HG03575 (cell line): ENCODE measurements around the gene SLC49A3.
"Not testable (repeated sequence)": the region's sequence is repeated elsewhere in the genome, so short reads cannot be mapped to it uniquely, and the experiment has no call there.

Experiments used
- ATAC-seq: cut with Tn5 transposase; IDR thresholded peaks from one replicate; pipeline ENCODE4 v1.9.1; 2021; ENCODE audit not compliant: unreplicated experiment, insufficient number of reproducible peaks, low FRiP score; ENCODE audit errors: extremely low read depth

The SLC49A3 gene

DNA sequence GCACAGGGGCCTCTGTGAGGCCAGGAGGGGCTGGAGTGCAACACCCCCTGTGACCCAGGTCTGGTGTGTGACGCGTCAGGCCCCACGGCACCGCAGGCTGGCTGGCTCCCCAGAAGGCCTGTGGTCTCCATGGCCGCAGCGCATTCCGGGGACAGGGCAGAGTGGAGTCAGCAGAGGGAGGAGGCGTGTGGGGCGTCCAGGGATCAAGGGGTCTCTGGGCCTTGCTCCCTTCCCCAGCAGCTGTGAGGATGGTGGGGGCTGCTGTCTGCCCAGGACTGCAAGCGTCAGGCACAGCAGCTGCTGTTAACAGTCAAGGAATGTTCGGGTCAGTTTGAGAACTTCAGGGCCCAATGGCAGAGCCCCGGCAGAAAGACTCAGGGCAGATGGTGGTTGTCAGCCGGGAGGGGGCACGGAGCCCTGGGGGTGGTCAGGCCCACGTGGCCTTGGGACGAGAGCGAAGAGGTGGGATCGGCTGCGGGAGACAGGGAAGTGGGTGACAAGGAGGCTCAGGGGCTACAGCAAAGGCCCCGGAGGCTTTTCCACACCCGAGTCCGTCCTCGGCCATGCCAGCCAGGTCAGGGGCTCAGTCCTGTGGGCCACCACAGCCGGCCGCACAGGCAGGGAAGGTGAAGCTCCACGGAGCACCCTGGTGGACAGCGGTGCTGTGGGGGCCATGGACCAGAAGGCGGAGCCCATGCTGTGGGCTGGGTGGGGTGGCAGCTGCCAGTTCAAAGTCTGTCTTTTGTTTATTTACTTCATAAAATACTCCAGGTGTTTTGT is 35.0 kb upstream of the SLC49A3 start:
- ATAC-seq: no peak

DNA sequence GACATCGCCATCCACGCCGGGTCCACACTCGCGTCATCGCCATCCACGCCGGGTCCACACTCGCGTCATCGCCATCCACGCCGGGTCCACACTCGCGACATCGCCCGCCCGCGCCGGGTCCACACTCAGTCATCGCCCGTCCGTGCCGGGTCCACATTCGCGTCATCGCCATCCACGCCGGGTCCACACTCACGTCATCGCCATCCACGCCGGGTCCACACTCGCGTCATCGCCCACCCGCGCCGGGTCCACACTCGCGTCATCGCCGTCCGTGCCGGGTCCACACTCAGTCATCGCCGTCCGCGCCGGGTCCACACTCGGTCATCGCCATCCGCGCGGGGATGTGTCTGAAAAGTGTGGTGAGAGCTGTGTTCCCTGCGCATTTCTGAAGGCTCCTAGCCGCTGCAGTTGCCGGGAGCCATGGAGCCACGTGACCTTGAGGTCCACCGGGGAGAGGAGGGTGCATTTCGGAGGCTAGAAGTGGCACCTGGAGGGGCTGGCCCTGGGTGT is 34.0 kb upstream of the SLC49A3 start:
- no peak for ATAC-seq

DNA sequence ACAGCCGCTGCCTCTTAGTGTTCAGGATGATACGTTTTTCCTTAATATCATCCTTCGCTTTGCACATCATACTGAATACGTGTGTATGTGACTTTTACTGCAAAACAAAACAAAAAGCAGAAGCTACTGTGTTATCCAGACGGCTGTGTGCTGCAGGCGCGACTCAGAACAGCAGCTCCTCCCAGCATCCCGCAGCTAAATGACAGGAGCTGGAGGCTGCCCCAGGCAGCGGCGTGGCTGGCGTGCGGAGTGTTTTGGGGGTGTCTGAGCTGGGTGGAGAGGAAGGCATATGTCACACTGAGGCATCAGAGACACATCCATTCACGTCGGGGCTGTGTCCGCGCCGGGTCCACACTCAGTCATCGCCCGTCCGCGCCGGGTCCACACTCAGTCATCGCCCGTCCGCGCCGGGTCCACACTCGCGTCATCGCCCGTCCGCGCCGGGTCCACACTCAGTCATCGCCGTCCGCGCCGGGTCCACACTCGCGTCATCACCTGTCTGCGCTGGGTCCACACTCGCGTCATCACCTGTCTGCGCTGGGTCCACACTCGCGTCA is 33.3 kb upstream of the SLC49A3 start:
- ATAC-seq: no peak

DNA sequence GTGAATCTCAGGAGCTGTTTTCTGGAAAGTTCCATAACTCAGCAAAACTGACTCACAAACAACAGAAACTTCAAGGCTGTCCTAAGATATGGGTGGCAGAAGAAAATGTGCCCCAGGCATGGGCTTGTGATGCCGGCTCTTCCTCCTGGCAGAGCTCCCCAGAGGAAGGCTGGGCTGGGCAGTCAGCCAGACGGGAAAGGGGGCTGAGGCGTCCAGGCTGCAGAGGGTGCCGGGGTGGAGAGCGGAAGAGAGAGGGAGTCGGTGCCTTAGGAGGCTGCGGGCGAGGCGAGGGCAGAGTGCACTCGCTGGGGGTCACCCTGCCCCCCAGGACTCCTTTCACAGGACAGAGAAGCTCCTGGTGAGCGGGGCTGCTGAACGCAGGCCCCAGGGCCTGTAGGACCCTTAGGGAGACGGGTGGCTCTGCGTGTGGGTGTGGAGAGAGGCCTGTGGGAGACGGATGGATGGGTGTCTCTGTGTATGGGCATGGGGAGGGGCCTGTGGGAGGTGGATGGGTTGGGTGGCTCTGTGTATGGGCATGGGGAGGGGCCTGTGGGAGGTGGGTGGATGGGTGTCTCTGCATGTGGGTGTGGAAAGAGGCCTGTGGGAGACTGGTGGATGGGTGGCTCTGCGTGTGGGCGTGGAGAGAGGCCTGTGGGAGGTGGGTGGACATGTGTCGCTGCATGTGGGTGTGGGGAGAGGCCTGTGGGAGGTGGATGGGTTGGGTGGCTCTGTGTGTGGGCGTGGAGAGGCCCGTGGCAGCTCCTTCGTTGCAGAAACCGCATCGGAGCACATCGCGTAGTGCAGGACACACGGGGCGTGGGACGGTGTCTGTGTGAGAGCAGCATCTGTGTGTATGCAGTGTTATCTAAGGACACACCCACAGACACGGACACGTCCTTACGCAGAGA is 32.6 kb upstream of the SLC49A3 start:
- no peak for ATAC-seq

DNA sequence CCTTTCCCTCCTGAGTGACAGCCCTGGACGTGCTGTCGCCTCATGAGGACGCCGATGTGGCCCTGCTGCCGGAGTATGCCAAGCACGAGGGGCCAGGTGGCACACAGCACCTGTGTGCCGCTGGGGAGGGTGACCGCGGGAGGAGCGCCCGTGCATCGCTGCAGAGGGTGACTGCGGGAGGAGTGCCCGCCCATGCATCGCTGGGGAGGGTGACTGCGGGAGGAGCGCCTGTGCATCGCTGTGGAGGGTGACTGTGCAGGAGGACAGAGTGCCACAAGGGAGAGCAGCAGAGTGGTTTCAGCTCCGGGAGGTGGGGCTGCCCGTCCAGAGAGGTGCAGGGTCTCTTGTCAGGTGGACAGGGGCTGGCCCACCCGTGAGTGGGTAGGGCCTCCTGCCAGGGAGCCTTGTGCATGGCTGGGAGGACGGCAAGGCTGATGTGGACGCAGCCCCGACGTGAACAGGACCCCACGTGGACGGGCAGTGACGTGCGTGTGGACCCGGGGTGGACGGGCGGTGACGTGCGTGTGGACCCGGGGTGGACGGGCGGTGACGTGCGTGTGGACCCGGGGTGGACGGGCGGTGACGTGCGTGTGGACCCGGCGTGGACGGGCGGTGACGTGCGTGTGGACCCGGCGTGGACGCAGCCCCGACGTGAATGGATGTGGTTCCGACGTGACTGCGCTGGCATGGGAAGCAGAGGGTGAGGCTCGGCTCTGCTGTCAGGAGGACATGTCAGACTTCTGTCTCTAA is 31.3 kb upstream of the SLC49A3 start:
- no peak for ATAC-seq

DNA sequence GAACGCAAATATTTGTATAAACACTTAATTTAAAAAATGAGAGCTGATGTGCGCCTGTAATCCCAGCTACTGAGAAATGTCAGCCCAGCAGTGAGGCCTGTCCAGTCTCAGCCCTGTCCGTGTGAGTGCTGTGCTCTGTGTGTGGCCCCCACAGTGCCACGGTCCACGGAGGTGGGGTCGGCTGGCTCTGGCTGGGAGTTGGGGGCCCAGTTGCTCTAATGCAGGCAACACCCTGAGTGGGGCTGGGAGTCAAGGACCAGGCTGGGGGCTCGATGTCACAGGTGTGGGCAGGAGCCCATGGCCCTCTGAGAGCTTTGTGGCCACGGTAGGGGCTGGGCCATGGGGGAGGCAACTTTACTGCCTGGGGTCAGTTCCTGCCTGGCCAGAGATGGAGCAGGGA is 29.5 kb upstream of the SLC49A3 start:
- ATAC-seq: no peak

DNA sequence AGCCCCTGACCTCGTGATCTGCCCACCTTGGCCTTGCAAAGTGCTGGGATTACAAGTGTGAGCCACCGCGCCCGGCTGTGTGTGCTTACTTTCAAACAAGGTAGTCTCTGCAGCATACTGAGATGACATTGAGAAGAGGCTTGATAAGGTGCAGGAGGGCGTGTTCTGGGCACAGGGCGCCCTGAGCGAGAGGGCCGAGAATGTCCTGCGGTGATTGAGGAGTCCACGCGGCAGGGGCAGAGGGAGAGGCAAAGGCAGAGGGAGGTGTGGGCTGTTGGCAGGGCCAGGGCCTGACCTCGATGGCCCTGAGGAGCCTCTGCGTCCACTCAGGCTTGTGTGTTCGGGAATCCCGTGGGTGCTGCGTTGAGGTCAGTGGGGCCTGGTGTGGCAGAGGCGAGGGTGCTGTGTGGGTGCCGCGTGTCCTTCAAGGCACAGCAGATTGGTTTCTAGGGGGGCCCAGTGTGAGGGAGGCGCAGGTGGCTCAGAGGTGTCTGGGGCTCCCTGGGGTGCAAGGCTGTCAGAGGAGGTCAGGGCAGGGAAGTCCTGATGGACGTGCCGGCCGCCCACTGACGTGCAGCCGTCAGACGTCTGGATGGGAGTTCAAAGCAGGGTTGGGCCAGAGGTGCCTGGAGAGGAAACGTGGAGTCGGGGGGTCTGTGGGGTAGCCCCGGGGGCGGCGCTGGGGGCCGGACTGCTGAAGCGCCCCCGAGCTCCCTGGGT is 28.8 kb upstream of the SLC49A3 start:
- no peak for ATAC-seq

DNA sequence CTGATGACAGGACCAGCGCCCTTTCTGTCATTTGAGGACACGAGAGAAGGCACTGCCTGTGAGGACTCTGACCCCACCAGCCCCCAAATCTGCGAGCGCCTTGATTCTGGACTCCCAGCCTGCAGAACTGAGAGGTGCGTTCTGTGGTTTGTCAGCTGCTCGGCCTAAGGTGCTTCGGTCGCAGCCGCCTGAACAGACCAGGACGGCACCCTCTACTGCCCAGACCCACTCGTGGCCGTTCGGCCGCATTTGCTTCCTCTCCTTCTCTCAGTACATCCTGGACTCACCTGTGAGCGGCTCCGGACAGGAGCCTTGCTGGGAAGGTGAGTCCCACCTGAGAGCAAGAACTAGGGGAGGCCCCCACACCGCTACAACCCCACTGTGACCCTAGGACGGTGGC is 25.1 kb upstream of the SLC49A3 start:
- no peak for ATAC-seq

DNA sequence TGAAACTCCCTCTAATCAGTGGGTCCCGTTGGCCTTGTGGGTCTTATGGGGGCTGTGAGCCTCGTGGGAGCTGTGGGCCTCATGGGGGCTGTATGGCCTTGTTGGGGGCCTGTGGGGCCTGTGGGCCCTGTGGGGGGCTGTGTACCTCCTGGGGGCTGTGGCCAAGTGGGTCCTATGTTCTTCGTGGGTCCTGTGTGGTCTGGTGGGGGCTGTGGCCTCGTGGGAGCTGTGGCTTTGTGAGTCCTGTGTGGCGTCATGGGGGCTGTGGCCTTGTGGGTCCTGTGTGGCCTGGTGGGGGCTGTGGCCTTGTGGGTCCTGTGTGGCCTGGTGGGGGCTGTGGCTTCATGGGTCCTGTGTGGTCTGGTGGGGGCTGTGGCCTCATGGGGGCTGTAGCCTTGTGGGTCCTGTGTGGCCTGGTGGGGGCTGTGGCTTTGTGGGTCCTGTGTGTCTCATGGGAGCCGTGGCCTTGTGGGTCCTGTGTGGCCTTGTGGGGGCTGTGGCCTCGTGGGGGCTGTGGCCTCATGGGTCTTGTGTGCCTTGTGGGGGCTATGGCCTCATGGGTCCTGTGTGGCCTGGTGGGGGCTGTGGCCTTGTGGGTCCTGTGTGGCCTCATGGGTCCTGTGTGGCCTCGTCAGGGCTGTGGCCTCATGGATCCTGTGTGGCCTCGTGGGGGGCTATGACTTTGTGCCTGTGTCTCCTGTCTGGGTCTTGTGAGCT is 24.1 kb upstream of the SLC49A3 start:
- ATAC-seq: no peak

DNA sequence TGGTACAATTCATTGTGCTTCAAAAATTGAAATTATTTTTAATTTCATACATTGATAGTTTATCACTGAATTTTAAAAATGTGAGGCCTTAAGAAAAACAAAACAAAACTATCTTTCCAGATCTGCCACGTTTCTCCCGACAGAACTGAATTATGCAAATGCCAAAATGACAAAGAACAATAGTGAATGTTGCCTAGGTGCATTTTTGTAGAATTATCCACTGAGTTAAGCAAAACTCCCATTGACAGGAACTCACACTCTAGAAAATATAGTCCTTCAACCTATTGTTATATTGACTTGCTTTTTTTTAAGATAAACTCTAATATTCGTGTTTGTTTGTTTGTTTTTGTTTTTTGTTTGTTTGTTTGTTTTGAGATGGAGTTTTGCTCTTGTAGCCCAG is 23.1 kb upstream of the SLC49A3 start:
- ATAC-seq: no peak

DNA sequence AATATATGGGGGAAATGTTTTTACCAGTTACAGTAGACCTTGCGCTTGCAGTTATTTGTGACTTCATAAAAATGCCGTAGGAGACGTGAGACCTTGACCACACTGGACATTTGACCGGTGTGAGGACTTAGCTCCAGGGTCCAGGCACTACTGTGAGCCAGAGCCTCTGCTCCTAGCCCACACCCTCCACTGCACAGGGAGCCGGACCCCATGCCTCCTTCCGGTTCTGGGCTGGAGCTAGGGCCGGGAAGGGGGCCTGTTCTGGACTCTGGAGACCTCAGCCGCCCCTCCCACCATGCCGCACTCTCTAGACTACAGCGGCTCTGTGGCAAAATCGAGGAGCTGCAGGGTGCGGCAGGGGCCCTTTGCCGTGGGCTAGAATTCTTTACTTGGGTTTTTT is 22.0 kb upstream of the SLC49A3 start:
- ATAC-seq: no peak

DNA sequence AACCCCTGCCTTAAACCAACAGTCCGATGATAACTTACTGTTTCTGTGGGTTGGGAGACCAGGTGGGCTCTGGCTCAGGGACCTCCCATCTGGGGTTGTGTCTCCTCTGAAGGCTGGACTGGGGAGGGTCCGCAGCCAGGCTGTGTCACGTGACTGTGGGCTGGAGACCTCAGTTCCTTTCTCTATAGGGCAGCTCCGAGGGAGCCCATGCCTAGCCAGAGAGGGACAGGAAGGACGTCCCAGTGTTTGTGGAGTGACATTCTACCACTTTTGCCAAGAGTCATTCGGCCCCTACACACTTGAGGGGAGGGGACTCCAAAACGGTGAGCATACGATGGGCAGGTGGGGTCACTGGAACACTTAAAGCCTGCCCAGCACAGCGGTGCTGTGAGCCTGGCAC is 21.2 kb upstream of the SLC49A3 start:
- no peak for ATAC-seq

DNA sequence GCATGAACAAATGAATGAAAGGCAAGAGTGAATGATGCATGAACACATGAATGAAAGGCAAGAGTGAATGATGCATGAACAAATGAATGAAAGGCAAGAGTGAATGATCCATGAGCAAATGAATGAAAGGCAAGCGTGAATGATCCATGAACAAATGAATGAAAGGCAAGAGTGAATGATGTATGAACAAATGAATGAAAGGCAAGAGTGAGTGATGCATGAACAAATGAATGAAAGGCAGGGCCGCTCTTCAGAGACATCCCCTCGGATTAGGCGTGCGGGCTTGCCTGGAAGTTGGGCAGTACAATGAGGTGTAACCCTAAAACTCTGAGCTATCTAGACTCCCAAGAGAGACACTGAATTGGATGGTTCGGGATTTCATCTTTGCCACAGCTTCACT is 20.4 kb upstream of the SLC49A3 start:
- ATAC-seq: no peak

DNA sequence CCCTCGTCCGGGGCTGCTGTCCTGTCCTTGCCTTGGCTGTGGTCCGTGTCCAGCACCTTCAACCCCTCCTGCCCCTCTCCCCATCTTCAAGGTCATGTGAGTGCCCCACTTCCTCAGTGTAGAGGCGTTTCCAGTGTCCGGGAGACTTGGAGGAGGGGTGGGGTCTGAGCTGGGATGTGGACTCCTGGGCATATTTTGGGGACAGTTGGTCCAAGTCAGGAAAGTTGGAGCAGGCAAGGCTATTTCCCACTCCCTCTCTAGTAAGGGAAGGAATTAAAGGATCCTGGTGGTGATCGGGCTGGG is 19.6 kb upstream of the SLC49A3 start:
- no peak for ATAC-seq

DNA sequence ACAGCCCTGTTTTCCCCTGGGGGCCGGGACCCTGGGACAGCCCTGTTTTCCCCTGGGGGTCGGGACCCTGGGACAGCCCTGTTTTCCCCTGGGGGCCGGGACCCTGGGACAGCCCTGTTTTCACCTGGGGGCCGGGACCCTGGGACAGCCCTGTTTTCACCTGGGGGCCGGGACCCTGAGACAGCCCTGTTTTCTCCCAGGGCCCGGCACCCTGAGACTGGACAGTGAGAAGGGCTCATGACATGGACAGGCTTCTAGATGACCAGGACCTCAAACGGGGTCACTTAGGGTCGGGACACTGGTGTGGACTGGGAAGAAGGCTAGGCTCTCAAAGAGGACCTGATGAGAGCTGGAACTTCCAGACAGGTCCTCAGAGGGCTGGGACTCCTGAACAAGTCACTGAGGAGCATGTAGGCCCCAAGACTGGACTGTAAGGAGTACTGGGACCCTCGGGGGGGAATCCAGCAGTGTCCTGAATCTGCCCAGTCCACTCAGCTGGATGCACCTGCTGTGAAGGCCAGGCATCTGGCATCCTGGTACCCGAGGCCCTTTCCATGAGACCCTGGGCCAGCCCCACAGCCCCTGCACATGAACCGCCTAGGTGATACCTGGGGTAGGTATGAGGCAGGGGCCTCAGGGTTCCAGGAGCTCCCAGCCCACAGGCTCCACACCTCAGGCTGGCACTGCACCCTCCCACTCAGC is 19.1 kb upstream of the SLC49A3 start:
- ATAC-seq: no peak

DNA sequence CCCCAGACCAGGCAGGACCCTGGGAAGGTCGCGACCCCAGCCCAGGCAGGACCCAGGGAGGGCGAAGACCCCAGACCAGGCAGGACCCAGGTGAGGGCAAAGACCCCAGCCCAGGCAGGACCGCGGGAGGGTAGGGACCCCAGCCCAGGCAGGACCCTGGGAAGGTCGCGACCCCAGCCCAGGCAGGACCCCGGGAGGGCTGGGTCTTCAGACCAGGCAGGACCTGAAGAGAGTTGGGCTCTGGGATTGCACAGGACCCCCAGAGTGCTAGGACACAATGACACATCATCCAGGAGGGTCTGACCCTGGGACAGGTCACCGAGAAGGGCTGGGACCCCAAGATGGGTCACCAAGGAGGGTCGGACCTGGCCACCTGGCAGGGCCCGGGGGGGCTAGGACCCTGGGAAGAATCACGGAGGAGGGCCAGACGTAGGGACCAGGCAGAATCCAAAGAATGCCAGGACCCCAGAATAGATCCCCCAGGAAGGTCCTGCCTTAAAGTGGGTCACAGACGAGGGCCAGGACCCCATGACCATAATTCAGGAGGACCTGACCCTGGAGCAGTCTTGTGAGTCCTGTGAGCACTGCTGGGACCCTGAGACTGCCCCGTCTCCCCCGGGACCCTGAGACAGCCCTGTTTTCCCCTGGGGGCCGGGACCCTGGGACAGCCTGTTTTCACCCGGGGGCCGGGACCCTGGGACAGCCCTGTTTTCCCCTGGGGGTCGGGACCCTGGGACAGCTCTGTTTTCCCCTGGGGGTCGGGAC is 18.1 kb upstream of the SLC49A3 start:
- no peak for ATAC-seq

DNA sequence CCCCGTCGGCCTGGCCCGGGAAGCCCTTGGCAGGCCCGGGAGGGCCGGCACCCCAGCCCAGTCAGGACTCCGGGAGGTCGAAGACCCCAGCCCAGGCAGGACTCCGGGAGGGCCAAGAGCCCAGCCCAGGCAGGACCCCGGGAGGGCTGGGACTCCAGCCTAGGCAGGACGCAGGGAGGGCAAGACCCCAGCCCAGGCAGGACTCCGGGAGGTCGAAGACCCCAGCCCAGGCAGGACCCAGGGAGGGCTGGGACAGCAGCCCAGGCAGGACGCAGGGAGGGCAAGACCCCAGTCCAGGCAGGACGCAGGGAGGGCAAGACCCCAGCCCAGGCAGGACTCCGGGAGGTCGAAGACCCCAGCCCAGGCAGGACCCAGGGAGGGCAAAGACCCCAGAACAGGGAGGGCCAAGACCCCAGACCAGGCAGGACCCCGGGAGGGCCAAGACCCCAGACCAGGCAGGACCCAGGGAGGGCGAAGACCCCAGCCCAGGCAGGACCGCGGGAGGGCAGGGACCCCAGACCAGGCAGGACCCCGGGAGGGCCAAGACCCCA is 17.2 kb upstream of the SLC49A3 start:
- ATAC-seq: not testable (repeated sequence)
